K562 (cell line): ENCODE measurements around the gene ABHD3. TPM values are rescaled to one million over a fixed set of nuclear protein-coding genes. Genes with fewer than 3 reads are reported as not detected.

Source experiments
- EGR1 ChIP-seq: fragments of 450-650 bp; conservative IDR thresholded peaks from 2 replicates; pipeline ENCODE4 v1.6.1; 2017; ENCODE audit warnings: mild to moderate bottlenecking
- ILK ChIP-seq: fragments of 450-650 bp; IDR thresholded peaks from 2 replicates; pipeline ENCODE4 v1.6.1; 2016; ENCODE audit warnings: missing genetic modification characterization, low read depth, mild to moderate bottlenecking, missing compliant biosample characterization, moderate library complexity, borderline replicate concordance
- LEF1 ChIP-seq: fragments of 450-650 bp; IDR thresholded peaks from 2 replicates; pipeline ENCODE4 v1.6.1; 2016; ENCODE audit warnings: mild to moderate bottlenecking
- POLR3G ChIP-seq: IDR thresholded peaks from 2 replicates; pipeline ENCODE4 v1.6.1; 2011; ENCODE audit not compliant: insufficient read length, insufficient replicate concordance; ENCODE audit errors: extremely low read depth
- RFX5 ChIP-seq: IDR thresholded peaks from 2 replicates; pipeline ENCODE4 v1.6.1; 2011; ENCODE audit warnings: low read depth, mild to moderate bottlenecking, improper control_type of control experiment, low read length
- SMARCE1 ChIP-seq: fragments of 450-650 bp; IDR thresholded peaks from 2 replicates; pipeline ENCODE4 v1.7.1; 2016; ENCODE audit warnings: mild to moderate bottlenecking
- SRF ChIP-seq, 2 experiments: fragments of 250-450, 450-650 bp in 1 of 2; sonication (Bioruptor Pico) in 1 of 2; sonication (generic) in 1 of 2; formaldehyde crosslinking; IDR thresholded peaks; 2 replicates each; pipeline versions ENCODE4 v1.5.0 to v1.5.1; 2020 to 2022; ENCODE audit warnings: mild to moderate bottlenecking in 1 of 2, missing genetic modification reagents in 1 of 2
- WHSC1 ChIP-seq: IDR thresholded peaks from one replicate; pipeline ENCODE4 v1.6.1; 2012; ENCODE audit warnings: low read length, control low read depth, inconsistent platforms
- ZNF717 ChIP-seq: fragments of 250-450 bp; sonication (Bioruptor Pico); IDR thresholded peaks from 2 replicates; pipeline ENCODE4 v1.5.0; 2021
- polyA plus RNA-seq, 8 experiments: library from polyadenylated mRNA; depleted of rRNA in 4 of 8; stranded (reverse) in 5 of 8; unstranded in 3 of 8; fragments of >200 nt; fragmentation: Nextera tagmentation in 2 of 8; fragmentation: Illumina TruSeq in 1 of 8; extraction: Ambion mirVana in 2 of 8; extraction: Trizol in 1 of 8; gene quantifications; 2 replicates each; pipeline versions ENCODE4 v1.2.1 to v1.2.3, GENCODE V29; 2011 to 2014; ENCODE audit warnings: inconsistent platforms in 1 of 8, missing spikeins in 1 of 8
- total RNA-seq, 7 experiments: library from RNA; depleted of rRNA in 6 of 7; stranded (reverse); fragments of >200 nt in 6 of 7; fragmentation: Illumina TruSeq in 2 of 7; extraction: Trizol in 2 of 7; gene quantifications; 2 replicates each; pipeline versions ENCODE4 v1.2.1 to v1.2.3, GENCODE V29; 2011 to 2021; ENCODE audit warnings: low replicate concordance in 1 of 7
- TF ChIP-seq, protein P1 (sequence below): fragments of 450-650 bp; IDR thresholded peaks from 2 replicates; pipeline ENCODE4 v1.6.1; 2017; ENCODE audit warnings: antibody characterized with exemption
- TF ChIP-seq, protein P2 (sequence below), 2 experiments: fragments of 450-650 bp; IDR thresholded peaks; 2 replicates each; pipeline ENCODE4 v1.6.1; 2016
- TF ChIP-seq, protein P3 (sequence below): fragments of 250-450 bp; sonication (Bioruptor Pico); IDR thresholded peaks from 2 replicates; pipeline ENCODE4 v1.8.0; 2022; ENCODE audit warnings: moderate library complexity, mild to moderate bottlenecking, inconsistent platforms
- TF ChIP-seq, protein P4 (sequence below): fragments of 250-450 bp; sonication (Bioruptor Pico); IDR thresholded peaks from 2 replicates; pipeline ENCODE4 v1.4.0; 2020; ENCODE audit warnings: mild to moderate bottlenecking, moderate library complexity, borderline replicate concordance
- TF ChIP-seq, protein P5 (sequence below): sonication (generic); formaldehyde crosslinking; IDR thresholded peaks from 2 replicates; pipeline ENCODE4 v1.8.0; 2022; ENCODE audit warnings: mild to moderate bottlenecking, low read depth, missing genetic modification reagents
- TF ChIP-seq, protein P6 (sequence below): fragments of 250-450 bp; sonication (Bioruptor Pico); IDR thresholded peaks from 2 replicates; pipeline ENCODE4 v1.8.0; 2022; ENCODE audit warnings: inconsistent platforms, mild to moderate bottlenecking, moderate library complexity, borderline replicate concordance

The ABHD3 gene
- total and polyA plus RNA-seq, 9 of the 15 experiments (the other 6 are each of a cell fraction or from before 2014, with no cell fraction given), result 6.3 to 38.8 (median 19.4) TPM

DNA sequence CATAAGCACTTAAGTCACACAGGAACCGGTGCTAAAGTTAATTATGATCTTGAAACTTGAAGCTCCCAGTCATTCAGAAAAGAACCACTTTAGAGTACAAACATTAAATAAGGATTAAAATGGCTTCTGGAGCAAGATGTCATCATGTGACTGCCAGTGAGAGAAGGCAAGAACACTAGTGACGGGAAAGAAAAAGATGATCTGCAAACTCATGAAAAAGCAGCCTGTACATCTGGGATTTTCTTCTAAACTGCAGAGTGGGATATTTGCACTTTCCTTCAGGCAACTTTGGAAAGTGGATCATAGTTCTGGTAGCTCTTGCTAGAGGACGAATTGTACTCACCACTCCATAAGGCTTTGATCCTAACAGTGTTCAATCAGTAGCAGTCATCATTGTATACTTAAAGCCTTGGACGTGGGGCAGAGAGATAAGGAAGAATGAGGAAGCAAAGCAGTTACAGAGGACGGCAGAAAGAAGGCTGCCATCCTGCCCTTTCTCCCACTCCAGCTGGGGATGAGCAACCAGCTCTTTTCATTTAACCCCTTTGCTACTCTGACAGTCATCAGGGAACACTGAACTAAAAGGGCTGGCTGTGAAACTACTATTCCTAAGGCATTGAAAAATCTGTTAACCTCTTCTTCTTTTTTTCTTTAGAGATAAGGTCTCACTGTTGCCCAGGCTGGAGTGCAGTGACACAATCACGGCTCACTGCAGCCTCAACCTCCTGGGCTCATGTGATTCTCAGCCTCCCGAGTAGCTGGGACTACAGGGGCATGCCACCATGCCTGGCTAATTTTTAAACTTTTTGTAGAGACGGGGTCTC, 18.1 kb downstream of the ABHD3 start (continued):
- TF ChIP-seq, protein P1, sequence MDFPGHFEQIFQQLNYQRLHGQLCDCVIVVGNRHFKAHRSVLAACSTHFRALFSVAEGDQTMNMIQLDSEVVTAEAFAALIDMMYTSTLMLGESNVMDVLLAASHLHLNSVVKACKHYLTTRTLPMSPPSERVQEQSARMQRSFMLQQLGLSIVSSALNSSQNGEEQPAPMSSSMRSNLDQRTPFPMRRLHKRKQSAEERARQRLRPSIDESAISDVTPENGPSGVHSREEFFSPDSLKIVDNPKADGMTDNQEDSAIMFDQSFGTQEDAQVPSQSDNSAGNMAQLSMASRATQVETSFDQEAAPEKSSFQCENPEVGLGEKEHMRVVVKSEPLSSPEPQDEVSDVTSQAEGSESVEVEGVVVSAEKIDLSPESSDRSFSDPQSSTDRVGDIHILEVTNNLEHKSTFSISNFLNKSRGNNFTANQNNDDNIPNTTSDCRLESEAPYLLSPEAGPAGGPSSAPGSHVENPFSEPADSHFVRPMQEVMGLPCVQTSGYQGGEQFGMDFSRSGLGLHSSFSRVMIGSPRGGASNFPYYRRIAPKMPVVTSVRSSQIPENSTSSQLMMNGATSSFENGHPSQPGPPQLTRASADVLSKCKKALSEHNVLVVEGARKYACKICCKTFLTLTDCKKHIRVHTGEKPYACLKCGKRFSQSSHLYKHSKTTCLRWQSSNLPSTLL, result no peak
- TF ChIP-seq LEF1 (peak; percentile 96), RFX5 (no peak), SMARCE1 (peak; percentile 93), POLR3G (no peak), ILK (no peak), WHSC1 (no peak), EGR1 (no peak), SRF (CRISPR knock-in tag; IDR thresholded peaks at IDR 0.05) (no peak), ZNF717 (CRISPR knock-in tag) (no peak)
- TF ChIP-seq, protein P2, sequence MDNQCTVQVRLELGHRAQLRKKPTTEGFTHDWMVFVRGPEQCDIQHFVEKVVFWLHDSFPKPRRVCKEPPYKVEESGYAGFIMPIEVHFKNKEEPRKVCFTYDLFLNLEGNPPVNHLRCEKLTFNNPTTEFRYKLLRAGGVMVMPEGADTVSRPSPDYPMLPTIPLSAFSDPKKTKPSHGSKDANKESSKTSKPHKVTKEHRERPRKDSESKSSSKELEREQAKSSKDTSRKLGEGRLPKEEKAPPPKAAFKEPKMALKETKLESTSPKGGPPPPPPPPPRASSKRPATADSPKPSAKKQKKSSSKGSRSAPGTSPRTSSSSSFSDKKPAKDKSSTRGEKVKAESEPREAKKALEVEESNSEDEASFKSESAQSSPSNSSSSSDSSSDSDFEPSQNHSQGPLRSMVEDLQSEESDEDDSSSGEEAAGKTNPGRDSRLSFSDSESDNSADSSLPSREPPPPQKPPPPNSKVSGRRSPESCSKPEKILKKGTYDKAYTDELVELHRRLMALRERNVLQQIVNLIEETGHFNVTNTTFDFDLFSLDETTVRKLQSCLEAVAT (IDR thresholded peaks at IDR 0.05), result no peak
- TF ChIP-seq, protein P3, sequence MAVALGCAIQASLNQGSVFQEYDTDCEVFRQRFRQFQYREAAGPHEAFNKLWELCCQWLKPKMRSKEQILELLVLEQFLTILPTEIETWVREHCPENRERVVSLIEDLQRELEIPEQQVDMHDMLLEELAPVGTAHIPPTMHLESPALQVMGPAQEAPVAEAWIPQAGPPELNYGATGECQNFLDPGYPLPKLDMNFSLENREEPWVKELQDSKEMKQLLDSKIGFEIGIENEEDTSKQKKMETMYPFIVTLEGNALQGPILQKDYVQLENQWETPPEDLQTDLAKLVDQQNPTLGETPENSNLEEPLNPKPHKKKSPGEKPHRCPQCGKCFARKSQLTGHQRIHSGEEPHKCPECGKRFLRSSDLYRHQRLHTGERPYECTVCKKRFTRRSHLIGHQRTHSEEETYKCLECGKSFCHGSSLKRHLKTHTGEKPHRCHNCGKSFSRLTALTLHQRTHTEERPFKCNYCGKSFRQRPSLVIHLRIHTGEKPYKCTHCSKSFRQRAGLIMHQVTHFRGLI (CRISPR knock-in tag), result no peak
- TF ChIP-seq, protein P4, sequence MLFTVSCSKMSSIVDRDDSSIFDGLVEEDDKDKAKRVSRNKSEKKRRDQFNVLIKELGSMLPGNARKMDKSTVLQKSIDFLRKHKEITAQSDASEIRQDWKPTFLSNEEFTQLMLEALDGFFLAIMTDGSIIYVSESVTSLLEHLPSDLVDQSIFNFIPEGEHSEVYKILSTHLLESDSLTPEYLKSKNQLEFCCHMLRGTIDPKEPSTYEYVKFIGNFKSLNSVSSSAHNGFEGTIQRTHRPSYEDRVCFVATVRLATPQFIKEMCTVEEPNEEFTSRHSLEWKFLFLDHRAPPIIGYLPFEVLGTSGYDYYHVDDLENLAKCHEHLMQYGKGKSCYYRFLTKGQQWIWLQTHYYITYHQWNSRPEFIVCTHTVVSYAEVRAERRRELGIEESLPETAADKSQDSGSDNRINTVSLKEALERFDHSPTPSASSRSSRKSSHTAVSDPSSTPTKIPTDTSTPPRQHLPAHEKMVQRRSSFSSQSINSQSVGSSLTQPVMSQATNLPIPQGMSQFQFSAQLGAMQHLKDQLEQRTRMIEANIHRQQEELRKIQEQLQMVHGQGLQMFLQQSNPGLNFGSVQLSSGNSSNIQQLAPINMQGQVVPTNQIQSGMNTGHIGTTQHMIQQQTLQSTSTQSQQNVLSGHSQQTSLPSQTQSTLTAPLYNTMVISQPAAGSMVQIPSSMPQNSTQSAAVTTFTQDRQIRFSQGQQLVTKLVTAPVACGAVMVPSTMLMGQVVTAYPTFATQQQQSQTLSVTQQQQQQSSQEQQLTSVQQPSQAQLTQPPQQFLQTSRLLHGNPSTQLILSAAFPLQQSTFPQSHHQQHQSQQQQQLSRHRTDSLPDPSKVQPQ (CRISPR knock-in tag), result no peak
- TF ChIP-seq, protein P5, sequence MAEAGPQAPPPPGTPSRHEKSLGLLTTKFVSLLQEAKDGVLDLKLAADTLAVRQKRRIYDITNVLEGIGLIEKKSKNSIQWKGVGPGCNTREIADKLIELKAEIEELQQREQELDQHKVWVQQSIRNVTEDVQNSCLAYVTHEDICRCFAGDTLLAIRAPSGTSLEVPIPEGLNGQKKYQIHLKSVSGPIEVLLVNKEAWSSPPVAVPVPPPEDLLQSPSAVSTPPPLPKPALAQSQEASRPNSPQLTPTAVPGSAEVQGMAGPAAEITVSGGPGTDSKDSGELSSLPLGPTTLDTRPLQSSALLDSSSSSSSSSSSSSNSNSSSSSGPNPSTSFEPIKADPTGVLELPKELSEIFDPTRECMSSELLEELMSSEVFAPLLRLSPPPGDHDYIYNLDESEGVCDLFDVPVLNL (CRISPR knock-in tag), result no peak
- TF ChIP-seq, protein P6, sequence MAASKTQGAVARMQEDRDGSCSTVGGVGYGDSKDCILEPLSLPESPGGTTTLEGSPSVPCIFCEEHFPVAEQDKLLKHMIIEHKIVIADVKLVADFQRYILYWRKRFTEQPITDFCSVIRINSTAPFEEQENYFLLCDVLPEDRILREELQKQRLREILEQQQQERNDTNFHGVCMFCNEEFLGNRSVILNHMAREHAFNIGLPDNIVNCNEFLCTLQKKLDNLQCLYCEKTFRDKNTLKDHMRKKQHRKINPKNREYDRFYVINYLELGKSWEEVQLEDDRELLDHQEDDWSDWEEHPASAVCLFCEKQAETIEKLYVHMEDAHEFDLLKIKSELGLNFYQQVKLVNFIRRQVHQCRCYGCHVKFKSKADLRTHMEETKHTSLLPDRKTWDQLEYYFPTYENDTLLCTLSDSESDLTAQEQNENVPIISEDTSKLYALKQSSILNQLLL, result no peak
